Calu3 (cell line): Measurements from ENCODE around the gene UBE2G1. TPM values are rescaled to one million over a fixed set of nuclear protein-coding genes. Genes with fewer than 3 reads are reported as not detected.

Experiments
- BruUV-seq: library from RNA; stranded (reverse); fragments of 400-500 nt; replicated peaks from 2 replicates; lab custom pipeline; 2021; lab: Mats Ljungman, UMichigan
- CTCF ChIA-PET: fragments of 300-600 bp; sonication (Branson Sonifier 250); formaldehyde crosslinking; loops from one replicate; lab custom pipeline; 2022; ENCODE audit warnings: antibody characterized with exemption; lab: Charles Lee
- DNase-seq: peaks from one replicate; pipeline ENCODE4 v3.0.0; 2022
- H3K27ac Mint-ChIP-seq: one replicate; pipeline ENCODE4 v1.8.0; 2022; ENCODE audit warnings: mixed read lengths; ENCODE audit not compliant: unreplicated experiment
- H3K27me3 Mint-ChIP-seq: one replicate; pipeline ENCODE4 v1.8.0; 2022; ENCODE audit warnings: mixed read lengths; ENCODE audit not compliant: unreplicated experiment
- H3K36me3 Mint-ChIP-seq: one replicate; pipeline ENCODE4 v1.8.0; 2022; ENCODE audit warnings: mild to moderate bottlenecking, moderate library complexity, mixed read lengths; ENCODE audit not compliant: insufficient read depth, unreplicated experiment
- H3K4me1 Mint-ChIP-seq: one replicate; pipeline ENCODE4 v1.8.0; 2022; ENCODE audit warnings: mild to moderate bottlenecking, low read depth, mixed read lengths; ENCODE audit not compliant: unreplicated experiment
- H3K4me3 Mint-ChIP-seq: one replicate; pipeline ENCODE4 v1.8.0; 2022; ENCODE audit warnings: mild to moderate bottlenecking, low read depth, moderate library complexity, mixed read lengths; ENCODE audit not compliant: unreplicated experiment
- H3K9me3 Mint-ChIP-seq: one replicate; pipeline ENCODE4 v1.8.0; 2022; ENCODE audit warnings: low read depth, mixed read lengths; ENCODE audit not compliant: unreplicated experiment
- intact Hi-C: fragments of 100-400 bp; cut with micrococcal nuclease; formaldehyde crosslinking; loops from one replicate; pipeline ENCODE4 v1.10.0; 2022; ENCODE audit not compliant: unreplicated experiment
- total RNA-seq: library from RNA; stranded (reverse); gene quantifications from 2 replicates; pipeline ENCODE4 v1.2.3, GENCODE V29; 2022
- TF ChIP-seq, protein P1 (sequence below): fragments of 200-600 bp; IDR thresholded peaks from one replicate; pipeline ENCODE4 v1.8.0; 2022; ENCODE audit warnings: antibody characterized with exemption; ENCODE audit not compliant: unreplicated experiment

UBE2G1 gene
- total RNA-seq, 1 experiment from 2014 or later = 52.0 TPM

DNA sequence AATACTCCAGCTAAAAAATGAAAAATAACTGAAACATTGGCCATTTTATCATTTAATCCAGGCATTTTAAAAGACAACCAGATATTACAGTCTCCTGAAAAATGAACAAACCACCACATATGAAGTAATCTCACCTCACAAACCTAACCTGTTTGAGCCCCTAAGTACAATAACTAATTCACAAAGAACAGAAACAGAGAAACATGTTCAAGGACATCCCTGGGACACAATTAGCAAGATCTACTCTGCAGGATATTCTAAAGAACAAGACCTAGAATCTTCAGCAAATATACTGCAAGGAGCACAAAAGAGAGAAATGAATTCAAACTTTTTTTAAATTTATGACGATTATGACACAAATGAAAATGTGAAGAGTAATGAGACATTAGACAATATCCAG, 51.9 kb downstream of the UBE2G1 start:
- intact Hi-C loops = no loop called here
- BruUV-seq = no TSS peak
- no peak overlapping the region for H3K27ac Mint-ChIP-seq
- no peaks in the 10 kb centered on the region for H3K27me3 Mint-ChIP-seq
- peaks cover 24% of the 10 kb centered on the region for H3K4me1 Mint-ChIP-seq
- TF ChIP-seq, protein P1, sequence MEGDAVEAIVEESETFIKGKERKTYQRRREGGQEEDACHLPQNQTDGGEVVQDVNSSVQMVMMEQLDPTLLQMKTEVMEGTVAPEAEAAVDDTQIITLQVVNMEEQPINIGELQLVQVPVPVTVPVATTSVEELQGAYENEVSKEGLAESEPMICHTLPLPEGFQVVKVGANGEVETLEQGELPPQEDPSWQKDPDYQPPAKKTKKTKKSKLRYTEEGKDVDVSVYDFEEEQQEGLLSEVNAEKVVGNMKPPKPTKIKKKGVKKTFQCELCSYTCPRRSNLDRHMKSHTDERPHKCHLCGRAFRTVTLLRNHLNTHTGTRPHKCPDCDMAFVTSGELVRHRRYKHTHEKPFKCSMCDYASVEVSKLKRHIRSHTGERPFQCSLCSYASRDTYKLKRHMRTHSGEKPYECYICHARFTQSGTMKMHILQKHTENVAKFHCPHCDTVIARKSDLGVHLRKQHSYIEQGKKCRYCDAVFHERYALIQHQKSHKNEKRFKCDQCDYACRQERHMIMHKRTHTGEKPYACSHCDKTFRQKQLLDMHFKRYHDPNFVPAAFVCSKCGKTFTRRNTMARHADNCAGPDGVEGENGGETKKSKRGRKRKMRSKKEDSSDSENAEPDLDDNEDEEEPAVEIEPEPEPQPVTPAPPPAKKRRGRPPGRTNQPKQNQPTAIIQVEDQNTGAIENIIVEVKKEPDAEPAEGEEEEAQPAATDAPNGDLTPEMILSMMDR = no peak
- DNase-seq = no peak
- H3K4me3 Mint-ChIP-seq = no peak overlapping the region
- no peaks in the 10 kb centered on the region for H3K36me3 Mint-ChIP-seq
- no peaks in the 10 kb centered on the region for H3K9me3 Mint-ChIP-seq
- CTCF ChIA-PET = interaction anchor here (0.9 kb wide), 1 partner anchor 17 kb away, joined by 3 read pairs; no protein-coding TSS in a partner anchor

DNA sequence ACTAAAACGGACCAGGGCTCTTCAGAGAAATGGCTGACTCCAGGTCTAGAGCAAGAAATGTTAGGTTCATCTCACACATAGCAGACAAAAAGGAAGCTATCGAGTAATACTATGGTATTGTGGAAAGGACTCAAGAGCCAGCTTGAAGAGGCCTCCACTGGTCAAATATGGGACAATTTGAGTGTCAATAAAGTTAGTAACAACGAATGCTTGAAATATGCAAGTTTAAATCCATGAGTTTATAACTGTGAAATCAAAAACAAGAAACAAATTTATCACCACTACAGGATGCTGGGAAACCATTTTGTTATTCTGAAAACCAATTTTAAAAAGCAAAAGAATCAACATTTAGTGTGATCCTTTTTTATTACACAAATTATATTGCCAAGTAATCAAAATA, 52.3 kb downstream of the UBE2G1 start:
- Mint-ChIP-seq H3K36me3 (no peaks in the 10 kb centered on the region), H3K27ac (no peak overlapping the region), H3K4me3 (no peak overlapping the region), H3K27me3 (no peaks in the 10 kb centered on the region), H3K4me1 (peaks cover 24% of the 10 kb centered on the region), H3K9me3 (no peaks in the 10 kb centered on the region)
- no TSS peak for BruUV-seq
- intact Hi-C loops = no loop called here
- CTCF ChIA-PET = interaction anchor here (0.9 kb wide), 1 partner anchor 18 kb away, joined by 3 read pairs; no protein-coding TSS in a partner anchor
- TF ChIP-seq, protein P1 = no peak
- no peak for DNase-seq

DNA sequence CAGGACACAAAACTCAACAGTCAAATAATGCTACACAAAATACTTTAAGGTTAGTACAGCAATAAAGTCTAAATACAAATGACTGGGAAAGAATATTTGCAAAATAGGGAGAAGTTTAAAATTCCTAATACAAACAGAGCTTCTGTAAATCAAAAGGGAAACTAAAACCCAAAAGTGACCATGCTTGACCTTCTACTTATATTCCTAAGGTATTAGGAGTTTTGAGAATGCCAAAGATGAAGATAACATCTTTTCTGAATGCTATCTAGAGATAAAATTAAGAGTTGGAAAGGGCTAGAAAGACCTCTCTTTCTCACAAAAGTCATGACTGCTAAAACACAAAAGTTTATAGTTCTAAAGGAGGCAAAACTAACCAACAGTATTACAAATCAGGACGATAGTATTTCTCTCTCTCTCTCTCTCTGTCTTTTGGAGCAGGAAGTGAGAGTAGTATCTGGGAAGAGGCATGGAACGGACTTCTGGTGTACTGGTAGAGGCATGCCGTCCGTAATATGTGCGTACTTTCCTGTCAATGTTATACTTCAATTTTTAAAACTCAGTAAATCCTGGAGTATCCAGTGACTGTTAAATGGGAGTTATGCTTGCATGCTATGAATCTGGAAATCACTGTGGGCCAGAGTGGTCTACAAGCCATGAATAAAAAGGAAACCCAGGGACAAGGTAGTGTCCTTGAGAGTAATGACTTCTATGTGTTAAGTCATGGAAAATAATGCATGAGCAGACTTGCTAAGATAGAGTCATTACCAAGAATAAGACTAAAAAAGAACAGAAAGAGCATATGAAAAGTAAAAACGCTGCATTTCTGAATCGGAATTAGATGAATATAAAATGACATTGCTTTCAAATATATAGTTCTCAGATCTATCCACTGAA, 53.0 kb downstream of the UBE2G1 start:
- Mint-ChIP-seq H3K27ac (no peak overlapping the region), H3K27me3 (no peaks in the 10 kb centered on the region), H3K9me3 (no peaks in the 10 kb centered on the region), H3K4me1 (peaks cover 24% of the 10 kb centered on the region), H3K36me3 (no peaks in the 10 kb centered on the region), H3K4me3 (no peak overlapping the region)
- CTCF ChIA-PET = interaction anchor here (0.9 kb wide), 1 partner anchor 18 kb away, joined by 3 read pairs; no protein-coding TSS in a partner anchor
- intact Hi-C loops = no loop called here
- TF ChIP-seq, protein P1 = no peak
- no TSS peak for BruUV-seq
- DNase-seq = no peak

DNA sequence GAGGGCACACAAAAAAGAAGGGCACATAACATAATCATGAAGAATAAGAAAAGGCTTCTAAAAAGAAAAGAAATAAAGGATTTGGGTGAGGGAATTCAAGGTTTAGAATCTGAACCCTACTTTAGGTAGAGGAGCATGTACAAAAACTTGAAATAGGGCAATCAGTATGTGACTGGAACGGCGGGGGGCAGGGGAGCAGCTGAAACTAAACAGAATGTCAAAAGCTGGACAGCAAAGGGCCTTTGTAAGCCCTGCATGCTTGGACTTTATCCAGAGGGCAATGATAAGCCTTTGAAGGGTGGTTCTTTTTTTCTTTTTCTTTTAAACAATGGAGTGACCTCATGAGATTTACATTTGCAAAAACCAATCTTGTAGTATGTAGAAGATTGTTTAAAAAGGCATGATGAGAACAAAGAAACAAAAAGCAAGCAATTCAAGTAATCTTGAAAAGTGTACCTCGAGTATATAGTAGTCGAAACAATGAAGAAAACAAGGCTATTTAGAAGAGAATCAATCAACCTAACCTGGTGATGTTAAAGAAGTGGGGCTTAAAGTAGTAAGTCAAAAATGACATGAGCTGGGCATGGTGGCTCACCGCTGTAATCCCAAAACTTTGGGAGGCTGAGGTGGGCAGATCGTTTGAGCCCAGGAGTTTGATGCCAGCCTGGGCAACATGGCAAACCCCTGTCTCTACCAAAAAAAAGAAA, 56.0 kb downstream of the UBE2G1 start:
- no peak overlapping the region for H3K27ac Mint-ChIP-seq
- no TSS peak for BruUV-seq
- no peak overlapping the region for H3K4me3 Mint-ChIP-seq
- H3K36me3 Mint-ChIP-seq = peaks cover 5% of the 10 kb centered on the region
- no peaks in the 10 kb centered on the region for H3K9me3 Mint-ChIP-seq
- H3K27me3 Mint-ChIP-seq = no peaks in the 10 kb centered on the region
- CTCF ChIA-PET = interaction anchor here (0.6 kb wide), 1 partner anchor 36 kb away, joined by 5 read pairs; no protein-coding TSS in a partner anchor
- TF ChIP-seq, protein P1 = no peak
- DNase-seq = no peak
- intact Hi-C loops = no loop called here
- H3K4me1 Mint-ChIP-seq = peaks cover 24% of the 10 kb centered on the region
